IPS-18c (cell line): ENCODE measurements around the gene CLPSL2.

Experiments
- H3K4me3 ChIP-seq: 2 replicates; pipeline ENCODE4 v1.7.0; 2013; ENCODE audit warnings: low read depth, mild to moderate bottlenecking, low read length, moderate library complexity; ENCODE audit not compliant: insufficient read depth
- H3K9me3 ChIP-seq: one replicate; pipeline ENCODE4 v1.6.1; 2013; ENCODE audit warnings: mild to moderate bottlenecking, low read length, moderate library complexity; ENCODE audit not compliant: control insufficient read depth, insufficient read depth

Gene CLPSL2

GRCh38 chr6:35739645-35740524, 36.5 kb upstream of the CLPSL2 start:
- no peak overlapping the region for H3K4me3 ChIP-seq
- peaks cover 3% of the 10 kb centered on the region for H3K9me3 ChIP-seq

- H3K4me3 ChIP-seq: no peak overlapping the region
- no peaks in the 10 kb centered on the region for H3K9me3 ChIP-seq
Observed at GRCh38 chr6:35742842-35743241, 33.6 kb upstream of the CLPSL2 start.

- Histone ChIP-seq H3K4me3 (no peak overlapping the region), H3K9me3 (no peaks in the 10 kb centered on the region)
Observed at GRCh38 chr6:35745509-35745908, 30.9 kb upstream of the CLPSL2 start.

- Histone ChIP-seq H3K9me3 (no peaks in the 10 kb centered on the region), H3K4me3 (no peak overlapping the region)
Observed at GRCh38 chr6:35746516-35746915, 29.9 kb upstream of the CLPSL2 start.

- H3K4me3 ChIP-seq: no peak overlapping the region
- H3K9me3 ChIP-seq: no peaks in the 10 kb centered on the region
Observed at GRCh38 chr6:35747877-35748276, 28.5 kb upstream of the CLPSL2 start.

GRCh38 chr6:35750557-35750956, 25.8 kb upstream of the CLPSL2 start:
- no peak overlapping the region for H3K4me3 ChIP-seq
- H3K9me3 ChIP-seq: no peaks in the 10 kb centered on the region

GRCh38 chr6:35751594-35751993, 24.8 kb upstream of the CLPSL2 start:
- H3K4me3 ChIP-seq: no peak overlapping the region
- no peaks in the 10 kb centered on the region for H3K9me3 ChIP-seq

GRCh38 chr6:35752330-35752729, 24.1 kb upstream of the CLPSL2 start:
- Histone ChIP-seq H3K9me3 (no peaks in the 10 kb centered on the region), H3K4me3 (no peak overlapping the region)

- no peaks in the 10 kb centered on the region for H3K9me3 ChIP-seq
- no peak overlapping the region for H3K4me3 ChIP-seq
Observed at GRCh38 chr6:35754452-35755277, 21.7 kb upstream of the CLPSL2 start.

GRCh38 chr6:35755278-35755924, 21.0 kb upstream of the CLPSL2 start:
- Histone ChIP-seq H3K4me3 (no peak overlapping the region), H3K9me3 (no peaks in the 10 kb centered on the region)

GRCh38 chr6:35757456-35758123, 18.8 kb upstream of the CLPSL2 start:
- Histone ChIP-seq H3K4me3 (no peak overlapping the region), H3K9me3 (no peaks in the 10 kb centered on the region)

- no peaks in the 10 kb centered on the region for H3K9me3 ChIP-seq
Observed at GRCh38 chr6:35759426-35759825, 17.0 kb upstream of the CLPSL2 start.

GRCh38 chr6:35765739-35766138, 10.7 kb upstream of the CLPSL2 start:
- Histone ChIP-seq H3K9me3 (no peaks in the 10 kb centered on the region), H3K4me3 (no peak overlapping the region)

More at GRCh38 chr6:35759426-35759825, 17.0 kb upstream of the CLPSL2 start:
- H3K4me3 ChIP-seq: no peak overlapping the region

- no peak overlapping the region for H3K4me3 ChIP-seq
Observed at GRCh38 chr6:35769211-35769610, 7.2 kb upstream of the CLPSL2 start.

GRCh38 chr6:35771343-35771627, 5.1 kb upstream of the CLPSL2 start:
- no peaks in the 10 kb centered on the region for H3K9me3 ChIP-seq
- H3K4me3 ChIP-seq: no peak overlapping the region

More at GRCh38 chr6:35769211-35769610, 7.2 kb upstream of the CLPSL2 start:
- no peaks in the 10 kb centered on the region for H3K9me3 ChIP-seq

GRCh38 chr6:35774116-35774794, 2.1 kb upstream of the CLPSL2 start:
- H3K4me3 ChIP-seq: no peak overlapping the region

GRCh38 chr6:35775031-35775430, 1.4 kb upstream of the CLPSL2 start:
- H3K9me3 ChIP-seq: no peaks in the 10 kb centered on the region
- H3K4me3 ChIP-seq: no peak overlapping the region

More at GRCh38 chr6:35774116-35774794, 2.1 kb upstream of the CLPSL2 start:
- no peaks in the 10 kb centered on the region for H3K9me3 ChIP-seq
